GM15510 (cell line): Measurements from ENCODE around the gene PILRA.
A peak's percentile ranks its signal among the peaks of the same experiment; 100 is the strongest.

Experiments used
- POLR2A ChIP-seq: IDR thresholded peaks from 3 replicates; pipeline ENCODE4 v1.6.1; 2011; ENCODE audit warnings: borderline replicate concordance; ENCODE audit not compliant: insufficient read length; ENCODE audit errors: extremely low read depth

PILRA gene

DNA sequence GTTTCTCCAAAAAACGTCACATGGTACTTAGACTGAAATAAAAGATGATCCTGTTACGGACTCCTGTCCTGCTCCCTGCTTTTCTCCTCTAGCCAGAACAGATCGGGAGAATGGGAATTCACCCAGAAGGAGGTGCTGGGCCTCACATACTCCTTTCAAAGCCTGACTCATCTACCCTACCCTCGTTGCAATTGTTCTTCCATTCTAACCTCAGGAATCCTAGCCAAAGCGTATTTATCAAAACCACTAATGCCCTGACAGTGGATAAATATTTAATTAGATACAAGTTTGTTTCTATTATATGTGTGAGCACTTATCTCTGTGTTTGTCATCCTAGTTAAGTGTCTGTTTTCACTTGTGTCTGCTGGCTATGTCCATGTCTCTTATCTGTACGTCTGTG is 33.5 kb downstream of the PILRA start:
- TF ChIP-seq POLR2A = no peak

DNA sequence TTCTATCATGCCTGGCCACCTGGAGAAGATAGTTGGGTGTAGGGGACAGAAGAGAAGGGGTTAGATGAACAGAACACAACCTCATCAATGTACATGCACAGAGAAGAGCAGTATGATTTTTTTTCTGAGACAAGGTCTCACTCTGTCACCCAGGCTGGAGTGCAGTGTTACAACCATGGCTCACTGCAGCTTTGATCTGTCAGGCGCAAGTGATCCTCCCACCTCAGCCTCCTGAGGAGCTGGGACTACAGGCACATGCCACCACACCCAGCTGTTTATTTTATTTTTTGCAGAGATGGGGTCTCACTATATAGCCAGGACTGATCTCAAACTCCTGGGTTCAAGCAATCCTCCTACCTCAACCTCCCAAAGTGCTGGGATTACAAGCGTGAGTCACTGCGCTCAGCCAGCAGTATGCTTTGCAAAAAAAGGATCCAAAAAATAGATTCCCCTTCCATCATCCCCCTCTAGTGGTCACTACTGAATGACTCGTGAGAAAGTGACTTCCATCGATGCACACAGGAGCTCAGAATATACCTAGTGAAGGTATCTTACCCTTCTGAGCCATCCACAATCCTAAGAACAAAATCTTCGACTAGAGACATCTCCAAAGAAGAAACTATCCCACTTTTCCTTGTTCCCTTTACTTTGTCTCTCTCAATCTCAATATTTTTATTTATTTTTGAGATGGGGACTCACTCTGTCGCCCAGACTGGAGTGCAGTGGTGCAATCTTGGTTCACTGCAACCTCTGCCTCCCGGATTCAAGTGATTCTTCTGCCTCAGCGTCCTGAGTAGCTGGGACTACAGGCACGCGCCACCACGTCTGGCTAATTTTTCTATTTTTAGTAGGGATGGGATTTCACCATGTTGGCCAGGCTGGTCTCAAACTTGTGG is 34.2 kb downstream of the PILRA start:
- TF ChIP-seq POLR2A = no peak

DNA sequence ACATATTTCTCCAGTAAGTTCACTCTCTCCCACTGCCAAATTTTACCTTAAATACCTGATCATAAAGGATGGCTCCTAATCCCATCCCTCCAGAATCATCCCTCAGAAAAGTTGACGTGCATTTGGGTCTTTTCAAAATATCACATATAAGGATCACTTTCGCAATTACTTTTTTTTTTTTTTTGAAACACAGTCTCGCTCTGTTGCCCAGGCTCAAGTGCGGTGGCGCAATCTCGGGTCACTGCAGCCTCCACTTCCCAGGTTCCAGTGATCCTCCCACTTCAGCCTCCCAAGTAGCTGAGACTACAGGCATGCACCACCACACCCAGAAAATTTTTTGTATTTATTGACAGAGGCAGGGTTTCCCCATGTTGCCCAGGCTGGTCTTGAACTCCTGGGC is 37.8 kb downstream of the PILRA start:
- no peak for TF ChIP-seq POLR2A

DNA sequence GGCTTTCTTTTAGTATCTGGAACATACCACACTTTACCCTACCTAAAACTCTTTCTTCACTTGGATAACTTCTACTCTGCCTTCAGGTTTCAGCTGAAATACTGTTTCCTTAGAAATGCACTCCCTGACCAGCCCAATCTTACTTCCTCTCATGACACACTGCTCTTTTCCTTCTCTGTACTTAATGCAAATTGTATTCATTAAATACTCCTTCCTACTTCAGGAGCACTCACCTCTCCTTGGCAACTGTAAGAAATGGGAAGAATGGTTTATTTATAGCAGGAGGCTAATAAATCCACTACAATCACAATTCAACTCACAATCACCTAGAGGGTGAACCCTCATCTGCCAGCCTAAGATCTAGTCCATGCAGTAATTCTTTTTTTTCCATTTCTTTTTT is 40.1 kb downstream of the PILRA start:
- no peak for TF ChIP-seq POLR2A

DNA sequence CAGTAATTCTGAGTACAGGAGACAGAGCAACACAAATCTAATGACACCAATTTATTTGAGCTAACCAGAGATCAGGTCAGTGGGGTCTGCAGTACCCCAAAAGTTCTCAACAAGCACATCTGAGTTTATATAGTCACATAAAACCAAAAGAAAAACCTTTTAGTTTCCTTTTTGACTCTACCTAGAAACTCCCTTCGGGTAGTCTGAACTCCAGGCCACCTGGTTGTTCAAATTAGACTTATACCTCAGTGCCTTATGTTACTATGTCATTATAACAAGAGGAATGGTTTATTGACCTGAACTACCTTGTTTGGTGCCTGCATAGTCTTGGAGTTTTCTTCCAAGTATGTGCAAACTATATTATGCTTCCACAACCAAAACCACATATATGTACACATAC is 40.6 kb downstream of the PILRA start:
- no peak for TF ChIP-seq POLR2A

DNA sequence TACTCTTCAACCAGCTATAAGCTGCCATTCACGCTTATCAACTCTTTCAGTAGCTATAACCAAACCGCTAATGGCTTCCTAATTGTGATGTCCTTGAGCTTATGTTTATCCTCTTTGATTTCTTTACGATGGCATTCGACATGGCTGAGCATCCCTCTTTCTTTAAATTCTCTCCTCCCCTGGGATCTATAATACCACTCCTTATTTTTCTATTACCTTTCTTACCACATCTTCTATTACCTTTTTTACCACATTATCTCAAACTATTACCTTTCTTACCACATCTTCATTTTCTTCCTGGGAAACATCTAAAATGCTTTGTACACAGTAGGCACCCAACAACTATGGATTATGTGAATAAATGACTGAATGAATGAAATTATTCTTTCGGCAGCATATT is 42.2 kb downstream of the PILRA start:
- no peak for TF ChIP-seq POLR2A

DNA sequence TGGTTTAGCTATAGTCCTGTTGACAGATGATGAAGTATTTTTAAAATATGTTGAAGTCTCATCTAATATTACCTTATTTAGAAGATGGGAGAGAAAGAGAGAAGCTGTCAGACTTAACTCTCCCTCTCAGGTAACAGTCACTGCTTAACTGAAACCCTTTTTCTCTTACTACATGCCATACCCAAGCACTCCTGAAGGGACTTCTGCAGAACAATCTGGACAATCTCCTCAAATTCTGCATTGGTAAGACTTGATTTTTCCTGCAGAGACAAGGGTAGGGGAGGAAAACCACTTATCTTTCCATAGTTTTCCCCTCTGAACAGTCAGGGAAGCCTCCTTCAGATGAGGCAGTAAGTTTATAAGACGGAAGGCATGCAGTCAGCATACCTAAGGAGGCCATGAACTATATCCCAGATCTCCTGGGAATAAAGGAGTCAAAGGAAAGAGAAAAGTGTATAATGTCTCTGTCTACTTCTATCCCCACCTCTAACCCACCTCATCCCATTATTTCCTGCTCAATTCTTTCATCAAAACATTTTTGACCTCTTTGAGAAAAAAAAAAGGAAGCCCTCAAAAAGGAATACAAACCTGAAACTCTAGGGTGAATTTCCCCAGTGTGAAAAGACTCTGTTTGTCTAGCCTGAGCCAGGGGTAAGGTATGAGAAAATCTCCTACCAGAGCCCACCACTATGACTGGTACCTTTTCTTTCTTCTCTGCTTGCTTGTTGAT is 45.8 kb downstream of the PILRA start:
- no peak for TF ChIP-seq POLR2A

DNA sequence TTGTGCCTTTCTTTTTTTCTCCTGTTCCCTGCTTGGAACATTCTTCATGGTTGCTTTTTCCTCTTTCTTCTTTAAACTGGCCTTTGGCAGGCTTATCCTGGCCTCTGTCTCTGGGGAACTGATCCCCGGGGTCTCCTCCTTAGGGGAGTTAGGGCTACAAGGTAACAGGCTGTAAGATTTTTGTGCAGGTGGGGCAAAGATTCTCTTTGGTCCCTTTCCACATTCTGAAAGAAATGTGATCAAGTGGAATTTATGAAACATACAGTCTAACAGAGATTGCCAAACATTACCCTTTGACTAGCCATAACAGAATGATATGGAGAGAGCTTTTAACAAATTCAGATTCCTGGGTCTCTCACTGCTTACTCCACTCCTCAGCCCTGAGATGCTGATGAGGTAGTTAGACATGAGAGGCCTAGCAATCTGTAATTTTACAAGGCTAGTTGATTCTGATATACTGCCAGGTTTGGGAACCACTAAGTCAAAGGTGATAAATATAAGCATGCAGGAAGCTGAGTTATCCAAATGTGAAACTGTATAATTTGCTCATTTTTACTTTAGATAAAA is 46.5 kb downstream of the PILRA start:
- no peak for TF ChIP-seq POLR2A

DNA sequence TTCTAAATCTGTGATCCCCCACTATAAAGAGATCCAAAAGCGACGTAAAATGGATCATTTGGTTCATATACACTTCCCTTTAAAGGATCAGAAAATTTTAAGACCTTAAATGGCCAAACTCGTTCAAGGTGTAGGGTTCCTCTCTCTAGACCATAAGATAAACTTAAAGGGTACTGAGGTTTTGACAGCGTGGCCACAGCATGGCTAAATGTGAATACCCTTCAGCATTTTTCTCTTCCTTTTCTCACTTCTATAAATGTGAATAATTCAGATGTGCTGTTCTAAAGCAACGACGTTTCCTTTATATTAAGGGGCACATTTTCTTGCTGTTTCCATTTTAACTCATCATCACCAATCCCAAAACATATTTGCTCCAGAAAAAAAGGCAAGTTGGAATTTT is 50.0 kb downstream of the PILRA start:
- TF ChIP-seq POLR2A = no peak

DNA sequence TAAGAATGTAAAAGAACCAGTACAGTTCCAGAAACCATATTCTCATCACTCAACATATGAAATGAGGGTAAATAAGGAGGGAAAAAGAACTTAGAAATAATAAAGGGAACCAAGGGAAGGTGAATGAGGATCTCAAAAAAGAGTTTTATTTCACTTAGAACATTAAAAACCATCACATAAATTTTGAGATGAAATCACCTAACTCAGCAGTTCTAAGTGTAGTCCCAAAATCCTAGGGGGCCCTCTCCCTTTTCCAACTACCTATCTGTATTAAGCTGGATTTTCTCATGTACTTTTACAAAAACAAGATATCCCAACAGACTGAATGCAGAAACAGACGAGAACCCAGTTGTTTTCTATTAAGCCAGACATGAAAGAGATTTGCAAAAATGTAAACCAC is 52.1 kb downstream of the PILRA start:
- no peak for TF ChIP-seq POLR2A

DNA sequence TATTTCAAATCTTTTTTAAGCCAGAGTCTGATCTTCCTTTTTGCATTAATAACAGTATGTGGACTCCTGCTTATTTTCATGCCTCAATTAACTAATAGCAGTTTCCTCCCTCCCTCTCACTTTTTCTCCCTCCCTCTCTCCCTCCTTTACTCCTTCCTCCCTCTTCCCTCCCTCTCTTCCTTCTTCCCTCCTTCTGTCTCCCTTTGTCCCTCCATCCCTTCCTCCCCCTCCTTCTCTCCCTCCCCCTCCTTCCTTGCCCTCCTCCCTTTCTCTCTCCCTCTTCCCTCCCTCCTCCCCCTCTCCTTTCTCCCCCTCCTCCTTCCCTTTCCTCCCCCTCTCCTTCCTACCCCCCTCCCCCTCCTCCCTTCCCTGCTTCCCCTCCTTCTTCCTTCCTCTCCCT is 53.2 kb downstream of the PILRA start:
- TF ChIP-seq POLR2A = no peak

DNA sequence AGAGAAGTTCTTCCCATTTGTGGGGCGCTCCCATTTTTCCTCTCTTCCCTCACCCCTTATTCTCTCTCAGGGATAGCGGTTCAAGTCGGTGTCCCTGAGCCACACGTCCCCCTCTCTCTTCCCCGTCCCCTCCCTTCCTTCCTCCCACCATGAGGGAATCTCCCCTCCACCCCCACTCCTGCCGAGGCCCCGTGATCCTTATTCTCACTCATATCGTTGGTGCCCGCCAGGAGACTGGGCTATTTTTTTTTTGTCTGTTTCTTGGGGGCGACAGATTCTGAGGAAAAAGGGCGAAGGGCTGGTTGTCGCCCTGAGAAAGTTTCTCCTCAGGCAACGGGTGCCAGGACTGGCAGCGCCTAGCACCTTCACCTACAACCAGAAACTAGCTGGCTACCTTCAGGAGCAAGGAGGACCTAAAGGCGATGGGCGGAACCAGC is 54.5 kb downstream of the PILRA start:
- TF ChIP-seq POLR2A = no peak

DNA sequence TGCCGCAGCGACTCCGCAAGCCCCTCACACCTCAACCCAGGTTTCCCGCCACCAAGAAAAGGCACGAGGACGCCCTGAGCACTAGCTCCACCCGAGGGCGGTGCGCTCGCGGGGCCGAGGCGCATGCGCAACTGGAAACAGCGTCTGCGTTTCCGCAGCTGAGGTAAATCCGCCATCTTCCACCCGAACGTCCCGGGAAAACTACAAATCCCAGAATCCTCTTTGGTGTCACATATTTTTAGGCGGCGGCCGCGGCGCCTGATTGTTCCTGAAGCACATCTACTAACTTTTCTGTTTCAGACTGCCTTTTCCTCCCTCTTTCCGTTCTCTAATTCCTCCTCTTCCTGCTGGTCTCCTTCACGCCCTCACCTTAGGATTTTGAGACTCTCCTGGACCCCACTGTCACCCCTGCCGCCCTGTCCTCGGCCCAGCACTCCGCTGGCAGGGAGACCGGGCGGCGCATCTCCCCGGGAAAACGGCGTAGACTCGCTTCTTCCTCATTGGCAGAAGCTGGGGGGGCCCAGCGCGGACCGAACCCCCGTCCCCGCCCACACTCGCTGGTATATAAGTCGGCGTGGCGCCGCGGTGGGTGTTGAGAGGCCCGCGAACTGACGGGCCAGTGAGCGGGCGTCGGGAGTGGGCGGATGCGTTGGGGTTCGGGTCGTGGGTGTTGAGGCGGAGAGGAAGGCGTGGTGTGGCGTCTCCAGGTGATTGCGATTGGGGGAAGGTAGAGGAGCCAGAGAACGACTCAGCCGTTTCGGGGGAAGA is 55.1 kb downstream of the PILRA start, which contains the start of gene ZCWPW1:
Gene ZCWPW1, minus strand, starts transcription at position 505 of the 768 bp plus-strand sequence. CDS start 8,054 bp downstream, outside the sequence.
- TF ChIP-seq POLR2A = peak; percentile 100

DNA sequence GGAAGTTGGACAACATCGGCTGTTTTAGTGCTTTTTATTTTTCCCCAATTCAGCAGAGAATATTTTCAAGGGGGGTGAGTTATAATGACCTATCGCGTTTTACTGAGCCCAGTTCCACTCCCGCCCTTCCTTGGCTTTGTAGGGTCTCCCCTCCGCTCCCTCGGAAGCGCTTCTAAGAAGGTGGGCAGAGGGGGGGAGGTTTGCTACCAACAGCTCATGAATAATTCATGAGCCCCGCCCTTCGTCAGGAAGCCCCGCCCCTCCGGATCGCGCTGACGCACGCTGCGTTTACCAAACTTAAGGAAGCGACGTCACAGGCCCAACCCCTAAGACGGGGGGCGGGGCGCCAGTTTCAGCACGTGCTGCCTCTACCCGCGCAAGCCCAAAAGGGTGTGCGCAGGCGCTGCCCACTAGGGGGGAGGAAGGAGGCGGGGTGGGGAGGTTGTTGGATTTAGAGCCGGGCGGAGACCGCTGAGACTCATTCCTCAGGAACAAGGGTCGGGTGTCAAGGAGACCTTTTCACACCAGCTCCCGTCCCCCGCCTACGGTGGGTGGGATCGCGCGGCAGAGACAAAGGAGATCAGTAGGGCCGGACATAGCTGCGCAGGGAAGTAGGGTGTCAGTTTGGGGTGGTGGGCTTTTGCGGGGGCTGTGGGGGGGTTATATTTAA is 55.8 kb downstream of the PILRA start:
- TF ChIP-seq POLR2A = peak; percentile 83

DNA sequence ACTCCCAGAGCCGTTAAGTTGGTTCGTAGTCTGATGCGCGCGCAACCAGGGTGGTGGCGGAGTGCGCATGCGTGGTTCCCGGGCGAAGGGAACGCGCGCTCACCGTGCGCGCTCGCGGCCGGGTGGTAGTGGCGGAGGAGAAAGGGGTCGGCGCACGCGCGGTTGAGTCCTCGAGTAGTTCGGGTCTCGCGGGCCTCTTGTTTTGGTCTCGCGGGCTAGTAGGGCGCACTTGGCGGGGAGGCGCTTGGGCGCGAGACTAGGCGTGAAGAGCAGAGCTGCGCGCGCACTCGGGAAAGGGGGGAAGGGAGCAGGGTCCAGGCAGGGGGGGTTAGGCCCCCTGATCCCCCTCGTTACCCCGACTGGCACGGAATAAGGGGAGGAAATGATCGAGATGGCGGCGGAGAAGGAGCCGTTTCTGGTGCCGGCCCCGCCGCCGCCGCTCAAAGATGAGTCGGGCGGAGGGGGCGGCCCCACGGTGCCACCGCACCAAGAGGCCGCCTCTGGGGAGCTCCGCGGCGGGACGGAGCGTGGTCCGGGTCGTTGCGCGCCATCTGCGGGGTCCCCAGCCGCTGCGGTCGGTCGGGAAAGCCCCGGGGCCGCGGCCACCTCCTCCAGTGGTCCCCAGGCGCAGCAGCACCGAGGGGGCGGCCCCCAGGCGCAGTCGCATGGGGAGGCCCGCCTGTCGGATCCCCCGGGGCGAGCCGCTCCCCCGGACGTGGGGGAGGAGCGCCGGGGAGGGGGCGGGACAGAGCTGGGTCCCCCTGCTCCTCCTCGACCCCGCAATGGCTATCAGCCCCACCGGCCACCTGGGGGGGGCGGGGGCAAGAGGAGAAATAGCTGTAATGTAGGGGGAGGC is 56.6 kb downstream of the PILRA start, which contains the start of gene MEPCE:
Gene MEPCE, plus strand, starts transcription at position 195 of the 856 bp plus-strand sequence. Its CDS starts 188 bp downstream, at position 383.
- no peak for TF ChIP-seq POLR2A
